GM18498 (cell line): Measurements from ENCODE around the gene PAQR9.

Source experiments
- ATAC-seq: cut with Tn5 transposase; IDR thresholded peaks from one replicate; pipeline ENCODE4 v1.9.1; 2021; ENCODE audit warnings: mild to moderate bottlenecking, moderate library complexity; ENCODE audit not compliant: unreplicated experiment

The PAQR9 gene

DNA sequence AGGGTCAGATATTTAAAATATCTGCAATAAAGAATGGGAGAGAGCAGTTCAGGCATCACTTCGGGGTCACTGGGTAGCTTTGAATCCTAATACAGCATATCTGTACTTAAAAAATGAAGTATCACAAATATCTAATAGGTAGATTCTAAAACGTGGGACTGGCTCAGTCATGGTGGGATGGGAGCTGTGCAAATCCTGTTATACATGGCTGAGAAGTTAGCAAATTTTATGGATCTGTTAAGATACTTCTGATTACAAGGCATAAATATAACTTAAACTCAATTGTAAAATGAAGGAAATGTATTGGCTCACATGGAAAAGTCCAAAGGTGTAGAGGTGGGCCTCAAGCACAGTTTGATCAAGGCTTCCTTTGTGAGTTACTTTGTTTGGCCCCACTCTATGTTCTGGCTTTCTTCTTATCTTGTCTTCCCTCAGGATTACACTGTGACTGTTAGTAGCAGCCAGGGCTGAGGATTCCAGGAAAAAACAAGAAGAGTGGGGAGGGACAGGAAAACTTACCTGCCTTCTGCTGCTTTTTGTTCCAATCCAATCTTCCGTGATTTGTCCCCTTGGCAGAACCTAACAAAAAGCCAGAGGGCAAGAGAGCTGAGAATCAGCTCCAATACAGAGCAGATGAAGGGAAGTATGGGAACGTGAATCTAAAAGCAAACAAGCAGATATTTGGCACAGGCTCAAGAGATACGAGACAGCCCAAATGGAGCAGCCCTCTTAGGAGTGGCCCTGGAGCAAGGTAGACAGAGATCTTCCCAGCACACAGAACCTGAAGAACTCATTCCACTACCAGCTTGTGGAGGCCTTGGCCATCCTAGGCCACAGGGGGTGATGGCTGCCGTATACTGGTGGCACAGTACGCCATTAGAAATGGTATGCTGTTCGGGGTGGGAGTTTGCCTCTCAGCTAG is 10.9 kb downstream of the PAQR9 start:
- ATAC-seq = no peak

DNA sequence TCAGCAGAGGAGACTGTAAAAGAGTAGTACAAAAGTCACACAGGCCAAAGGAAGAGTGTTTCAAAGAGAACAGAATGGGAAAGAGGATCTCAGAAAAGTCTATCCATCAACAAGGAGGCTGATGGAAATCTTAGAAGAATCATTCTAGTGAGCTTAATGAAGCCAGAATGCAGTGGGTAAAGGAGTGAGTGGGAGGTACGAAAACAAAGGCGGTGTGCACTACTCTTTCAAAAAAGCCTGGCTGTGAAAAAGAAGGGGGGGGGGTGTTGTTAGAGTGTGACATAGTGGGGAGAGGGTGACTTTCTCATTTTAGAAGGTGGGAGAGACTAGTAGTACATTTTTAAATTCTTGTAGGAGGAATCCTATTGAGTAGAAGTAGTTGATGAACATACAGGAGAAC is 11.7 kb downstream of the PAQR9 start:
- ATAC-seq = no peak

DNA sequence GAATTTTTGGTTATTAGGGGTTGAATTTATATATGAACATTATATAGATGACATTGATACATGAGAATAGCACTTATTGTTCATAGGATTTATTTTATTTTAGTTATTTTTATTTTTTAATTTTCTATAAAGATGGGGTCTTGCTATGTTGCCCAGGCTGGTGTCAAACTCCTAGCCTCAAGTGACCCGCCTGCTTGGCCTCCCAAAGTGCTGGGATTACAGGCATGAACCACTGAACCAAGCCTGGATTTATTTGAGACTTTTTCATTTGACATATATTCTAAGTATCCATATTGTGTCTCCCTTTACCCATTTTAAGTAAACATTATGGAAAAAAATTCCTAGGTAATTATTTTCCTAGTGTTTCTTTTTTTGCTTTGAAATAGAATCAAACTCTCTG is 12.5 kb downstream of the PAQR9 start:
- ATAC-seq = no peak

DNA sequence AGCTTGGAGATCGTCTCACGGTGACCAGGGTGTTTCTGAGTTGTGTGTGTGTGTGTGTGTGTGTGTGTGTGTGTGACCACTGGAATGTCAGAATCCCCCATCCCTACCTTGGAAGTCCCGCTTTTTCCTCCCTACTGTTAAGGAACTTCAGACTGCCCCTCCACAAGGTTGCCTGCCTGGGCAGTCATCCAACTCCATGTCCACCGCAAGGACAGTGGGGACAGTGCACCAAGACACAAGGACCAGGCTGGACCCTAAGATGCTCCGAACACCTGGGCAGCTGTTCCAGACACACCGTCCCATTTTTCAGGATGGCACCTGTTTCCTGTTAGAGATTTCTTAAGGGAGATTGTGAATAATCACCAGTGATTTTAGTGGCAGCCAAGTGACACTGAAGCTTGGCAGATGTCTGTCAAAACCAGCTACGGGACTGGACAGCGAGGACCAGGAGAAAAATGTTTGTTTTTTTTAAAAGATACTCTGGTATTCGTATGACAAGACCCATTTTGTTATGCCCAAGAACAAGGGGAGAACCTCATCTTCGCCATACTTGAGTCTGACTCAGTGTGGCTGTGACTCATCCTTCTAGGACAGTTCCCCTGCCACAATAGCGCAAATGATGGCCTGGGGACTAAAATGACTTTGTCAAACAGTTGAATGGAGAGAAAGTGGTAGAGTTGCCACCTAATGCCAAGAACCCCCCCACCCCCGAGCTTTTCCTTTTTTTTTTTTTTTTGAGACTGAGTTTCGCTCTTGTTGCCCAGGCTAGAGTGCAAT is 15.5 kb downstream of the PAQR9 start:
- no peak for ATAC-seq

DNA sequence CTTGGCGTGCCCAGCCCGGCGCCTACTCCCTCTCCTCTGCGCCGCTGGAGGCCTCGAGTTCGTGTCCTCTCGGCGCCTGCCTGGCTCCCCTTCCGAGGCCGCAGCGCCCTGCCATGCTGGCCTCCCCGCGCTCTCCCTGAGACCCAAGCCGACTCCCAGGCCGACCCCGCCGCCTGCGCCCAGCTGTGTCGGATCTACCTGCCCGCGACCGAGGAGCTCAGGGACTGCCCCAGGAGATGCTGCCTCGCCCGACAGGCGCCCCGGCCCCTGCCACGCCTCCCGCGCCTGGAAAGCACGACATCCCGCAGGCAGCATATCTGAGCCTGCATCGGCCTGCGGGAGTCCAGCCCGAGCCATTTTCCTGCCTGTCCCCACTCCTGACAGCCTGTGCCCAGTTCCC is 16.1 kb downstream of the PAQR9 start:
- ATAC-seq = no peak

DNA sequence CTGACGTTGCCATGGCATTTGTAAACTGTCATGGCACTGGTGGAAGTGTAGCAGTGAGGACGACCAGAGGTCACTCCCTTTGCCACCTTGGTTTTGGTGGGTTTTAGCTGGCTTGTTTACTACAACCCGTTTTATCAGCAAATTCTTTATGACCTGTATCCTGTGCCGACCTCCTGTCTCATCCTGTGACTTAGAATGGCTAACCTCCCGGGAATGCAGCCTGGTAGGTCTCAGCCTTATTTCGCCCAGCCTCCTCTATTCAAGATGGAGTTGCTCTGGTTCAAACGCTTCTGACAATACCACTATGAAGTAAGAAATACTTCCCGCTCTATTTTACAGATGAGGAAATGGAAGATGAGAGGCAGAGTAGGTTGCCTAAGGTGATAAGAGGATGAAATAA is 16.6 kb downstream of the PAQR9 start:
- ATAC-seq = no peak

DNA sequence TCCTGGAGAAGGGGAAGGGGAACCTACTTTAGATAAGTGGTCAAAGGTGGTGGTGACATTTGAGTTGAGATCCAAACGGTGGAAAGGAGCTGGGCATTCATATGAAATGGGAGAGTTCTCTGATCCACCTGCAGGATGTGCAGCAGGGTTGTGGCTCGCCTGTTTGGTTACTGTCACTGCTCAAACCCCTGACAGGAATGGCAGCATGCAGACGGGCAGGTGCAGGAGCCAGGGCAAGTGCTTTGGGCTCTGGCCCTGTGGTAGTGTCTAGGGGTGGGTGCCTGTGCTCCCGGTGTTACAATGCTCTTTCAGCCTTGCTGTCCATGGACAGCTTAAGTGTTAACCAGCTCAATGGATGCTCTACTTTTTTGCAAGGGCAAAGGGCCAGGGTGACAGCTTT is 18.5 kb downstream of the PAQR9 start:
- peak; percentile 17 for ATAC-seq

DNA sequence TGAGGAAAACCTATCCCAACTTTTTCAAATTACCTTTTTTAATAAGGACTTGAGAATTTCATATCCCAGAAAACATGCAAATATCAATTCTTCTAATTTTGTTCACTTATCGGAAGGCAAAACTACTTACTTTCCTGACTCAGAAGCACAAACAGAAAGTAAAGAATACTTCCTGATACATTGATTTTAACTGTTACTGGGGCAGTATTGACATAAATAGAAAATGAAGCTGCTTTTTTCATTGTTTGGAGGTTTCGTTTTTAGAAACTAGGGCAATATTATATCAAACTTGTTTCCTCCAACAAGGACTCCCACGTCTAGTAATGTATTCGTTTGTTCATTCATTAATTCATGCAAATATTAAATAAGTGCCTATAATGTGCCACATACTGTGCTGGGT is 19.1 kb downstream of the PAQR9 start:
- peak; percentile 80 for ATAC-seq

DNA sequence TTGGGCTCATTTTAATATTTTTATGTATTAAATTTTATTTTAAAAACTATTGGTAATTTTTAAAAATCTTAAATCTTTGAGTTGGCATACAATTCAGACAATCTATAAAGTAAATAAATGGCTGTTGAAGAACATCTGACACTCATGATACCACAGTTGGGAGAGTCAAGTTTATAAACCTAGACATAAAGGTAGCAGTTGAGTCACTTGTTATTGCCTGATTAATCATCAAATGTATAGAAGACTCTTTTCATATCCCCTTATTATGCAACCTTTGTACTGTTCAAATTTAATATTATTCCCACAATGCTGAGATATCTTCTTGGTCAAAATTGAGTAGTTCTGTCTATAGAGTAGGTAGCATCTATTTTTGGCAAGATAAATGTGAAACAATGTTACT is 19.6 kb downstream of the PAQR9 start:
- peak; percentile 25 for ATAC-seq

DNA sequence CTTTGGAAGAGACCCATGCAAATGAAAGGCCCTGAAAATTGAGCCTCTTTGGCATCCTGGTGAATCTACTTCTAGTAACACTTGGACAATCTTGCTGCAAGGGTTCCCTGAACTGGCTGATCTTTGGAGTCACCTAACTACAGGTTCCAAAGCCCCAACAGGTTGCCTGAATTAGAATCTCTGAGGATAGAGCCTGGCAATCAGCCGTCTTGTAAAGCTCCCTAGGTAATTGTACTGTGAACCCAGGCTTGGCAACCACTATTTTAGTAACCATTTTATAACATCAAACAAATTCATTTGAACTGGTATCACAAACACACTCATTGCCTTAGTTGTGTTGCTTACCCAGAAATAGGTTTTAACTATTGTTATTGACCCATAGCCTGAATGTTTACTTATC is 20.1 kb downstream of the PAQR9 start:
- no peak for ATAC-seq

DNA sequence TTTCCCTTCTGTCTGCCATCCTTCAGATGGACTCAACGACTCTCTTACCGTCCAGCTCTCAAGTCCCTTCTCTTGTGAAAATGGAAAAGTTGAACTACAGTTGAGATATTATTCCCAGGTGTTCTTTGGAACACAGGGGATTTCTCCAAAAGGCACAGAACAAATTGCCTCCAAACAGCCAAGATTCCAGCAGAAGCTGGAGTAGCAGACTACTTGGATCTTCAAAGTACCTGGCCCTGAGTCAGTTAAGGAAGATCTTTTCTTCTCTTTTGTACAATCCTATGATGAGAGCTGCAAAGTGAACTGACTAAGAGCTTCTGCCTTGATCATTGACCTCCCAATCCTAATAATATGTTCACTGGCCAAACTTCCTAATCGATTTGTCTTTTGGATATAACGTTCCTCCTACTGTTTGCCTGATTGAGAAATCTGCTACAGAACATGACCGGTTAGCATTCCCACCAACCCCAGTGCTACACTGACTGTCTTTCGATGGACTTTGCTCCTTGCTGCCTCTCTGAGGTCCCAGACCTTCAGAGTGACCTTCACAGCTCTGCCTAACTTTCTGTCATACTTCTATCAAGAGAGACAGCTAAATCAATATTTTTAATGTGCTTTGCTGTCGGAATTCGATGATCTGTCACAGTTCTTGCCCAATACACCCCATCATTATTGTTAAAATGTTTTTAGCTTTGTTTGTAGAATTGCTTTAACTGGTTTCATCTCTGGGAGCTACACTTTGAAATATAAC is 21.9 kb downstream of the PAQR9 start:
- no peak for ATAC-seq

DNA sequence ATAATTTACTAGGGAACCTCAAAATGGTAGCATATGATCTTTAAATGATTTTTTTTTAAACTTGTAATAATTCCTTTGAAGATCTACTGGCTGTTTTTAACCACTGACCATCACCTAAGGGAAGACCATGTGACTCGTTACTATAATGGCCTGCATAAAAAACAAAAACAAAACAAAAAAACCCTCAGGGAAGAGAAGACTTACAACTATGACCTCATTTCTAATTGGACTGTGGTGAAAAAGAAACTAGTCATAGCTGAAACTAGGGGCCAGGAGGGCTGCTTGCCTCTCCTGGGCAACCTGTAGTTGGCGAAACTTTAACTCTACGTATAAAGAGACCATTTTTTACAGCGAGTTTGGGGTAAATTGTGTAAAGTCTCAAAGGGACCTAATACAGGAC is 23.0 kb downstream of the PAQR9 start:
- ATAC-seq = no peak

DNA sequence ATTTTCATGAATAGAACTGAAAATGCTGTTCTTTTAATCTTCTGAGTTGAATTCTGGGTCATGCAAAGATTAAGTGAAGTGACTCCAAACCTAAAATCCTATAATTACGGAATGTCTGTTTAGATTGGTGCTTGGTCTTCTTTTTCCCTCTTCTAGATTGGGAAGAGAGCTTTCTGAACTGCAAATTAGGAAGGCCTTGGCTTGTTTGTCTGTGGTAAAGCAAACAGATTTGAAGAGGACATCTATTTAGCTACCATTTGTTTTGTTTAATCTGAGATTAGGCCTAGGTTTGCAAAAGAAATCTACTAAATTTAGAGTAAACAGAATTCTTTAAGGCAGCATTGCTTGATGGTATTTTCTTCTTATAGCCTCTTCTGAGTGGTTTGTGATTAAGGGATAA is 23.5 kb downstream of the PAQR9 start:
- no peak for ATAC-seq

DNA sequence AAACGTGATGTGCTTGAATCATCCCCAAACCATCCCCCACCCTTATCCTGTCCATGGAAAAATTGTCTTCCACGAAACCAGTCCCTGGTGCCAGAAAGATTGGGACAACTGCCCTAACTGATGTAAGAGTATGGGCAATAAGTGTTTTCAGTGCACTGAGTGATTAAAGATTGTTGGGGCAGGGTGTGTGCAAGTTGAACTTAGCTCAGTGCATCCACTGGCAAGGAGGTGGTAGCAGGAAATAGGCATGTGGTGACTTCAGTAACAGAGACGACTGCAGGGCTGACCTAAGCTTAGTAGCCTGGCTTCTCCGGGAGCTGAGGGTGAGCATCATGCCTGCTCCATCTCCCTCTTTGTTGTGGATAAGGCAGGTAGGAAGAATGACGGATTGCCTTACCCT is 27.5 kb downstream of the PAQR9 start:
- ATAC-seq = no peak

DNA sequence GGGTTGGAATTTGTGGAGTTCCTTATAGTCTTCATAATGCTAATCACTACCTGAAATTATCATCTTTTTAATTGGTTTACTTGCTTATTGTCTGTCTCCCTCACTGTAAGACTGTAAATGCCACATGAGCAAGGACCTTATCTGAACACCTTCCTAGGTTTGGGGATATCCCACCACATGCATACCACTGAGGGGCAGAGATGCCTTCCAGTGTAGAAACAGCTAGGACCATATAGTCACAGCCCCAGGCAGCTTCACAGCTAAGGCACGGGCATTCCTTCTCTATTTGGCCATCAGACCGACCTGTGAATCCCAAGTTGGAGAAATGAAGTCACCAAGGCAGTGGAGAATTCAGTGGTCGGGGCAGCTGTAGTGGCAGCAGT is 28.6 kb downstream of the PAQR9 start:
- no peak for ATAC-seq

DNA sequence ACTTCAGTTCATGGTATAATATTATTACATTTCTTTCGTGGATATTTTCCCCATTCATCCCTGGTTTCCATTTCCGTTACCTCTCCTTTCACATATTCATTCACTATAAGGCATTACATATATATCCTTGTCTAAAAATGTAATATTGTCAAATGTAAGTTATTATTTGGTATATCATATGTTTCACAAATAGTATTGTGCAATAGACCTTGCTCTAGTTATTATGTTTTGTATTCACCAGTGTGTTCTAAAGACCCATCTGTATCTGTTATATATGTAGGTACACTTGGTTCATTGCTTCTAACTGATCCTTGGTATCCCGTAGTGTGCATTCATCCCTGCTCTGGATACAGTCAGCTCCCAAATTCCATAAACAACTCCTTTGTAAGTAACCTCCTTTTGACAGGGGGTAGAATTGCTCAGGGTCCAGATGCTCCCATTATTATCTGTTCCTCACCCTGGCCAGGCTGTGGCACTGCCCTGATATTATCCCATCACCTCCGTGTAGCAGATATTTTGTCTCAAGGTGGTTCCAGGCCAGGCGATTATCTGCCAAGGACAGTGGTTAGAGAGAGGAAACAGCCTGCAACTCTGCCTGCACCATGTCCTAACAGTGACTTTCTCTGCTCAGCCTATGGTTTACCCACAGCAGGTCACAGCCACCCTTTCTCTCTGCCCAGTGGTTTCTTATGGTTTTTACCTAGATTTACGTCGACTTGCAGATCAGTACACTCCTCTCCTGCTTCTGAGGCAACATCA is 29.2 kb downstream of the PAQR9 start:
- no peak for ATAC-seq

DNA sequence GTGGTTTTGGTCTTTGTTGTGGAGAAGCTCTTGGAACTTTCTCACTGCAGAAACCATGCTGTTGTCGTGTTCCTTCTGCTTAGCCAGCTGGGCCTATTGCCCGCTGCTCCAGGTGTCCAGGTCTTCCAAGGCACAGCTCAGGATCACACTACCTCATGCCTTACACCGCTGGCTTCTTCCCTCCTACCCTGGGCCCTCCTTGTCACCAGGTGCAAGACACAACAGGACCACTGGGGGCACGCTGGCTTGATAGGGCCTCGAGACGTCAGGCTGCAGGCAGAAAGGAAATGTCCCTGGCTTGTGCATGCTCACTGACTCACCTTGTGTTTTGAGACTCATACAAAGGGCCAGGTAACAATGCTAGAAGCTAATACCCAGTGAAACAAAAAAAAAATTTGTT is 32.3 kb downstream of the PAQR9 start:
- ATAC-seq = peak; percentile 94

DNA sequence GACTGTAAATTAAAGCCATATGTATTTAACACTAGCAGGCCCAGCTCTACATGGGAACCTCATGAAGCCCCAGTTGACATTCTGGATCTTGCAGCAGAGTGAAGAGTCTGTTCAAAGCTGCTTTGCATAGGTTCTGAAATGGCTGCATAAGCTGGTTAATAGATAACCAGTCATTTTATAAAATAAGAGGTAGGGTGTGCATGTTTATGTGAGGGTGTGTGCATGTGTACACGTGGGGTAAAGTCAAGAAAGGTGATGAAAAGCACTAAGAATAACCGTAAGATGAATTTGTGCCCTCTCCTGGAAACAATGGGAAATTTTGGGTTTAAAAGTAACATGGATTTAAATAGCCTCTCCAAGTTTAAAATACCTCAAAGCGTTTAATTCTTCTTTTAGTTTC is 33.0 kb downstream of the PAQR9 start:
- no peak for ATAC-seq

DNA sequence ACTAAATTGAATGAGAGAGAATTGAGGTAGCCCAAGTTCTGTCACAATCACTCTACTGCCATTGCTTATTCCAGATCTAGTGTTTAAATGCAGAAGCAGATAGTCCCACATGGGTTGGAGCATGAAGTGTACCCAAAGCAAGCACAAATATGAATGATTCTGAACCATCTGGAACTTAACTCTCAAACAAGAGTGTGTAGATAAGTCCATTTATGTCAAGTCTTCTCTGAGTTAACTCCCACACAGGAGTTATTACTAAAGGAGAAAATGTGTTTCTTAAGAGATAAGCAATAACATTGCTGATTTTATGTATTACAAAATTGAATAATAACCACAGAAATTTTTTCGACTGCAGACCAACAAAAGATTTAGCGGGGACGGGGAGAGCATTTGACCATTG is 33.6 kb downstream of the PAQR9 start:
- ATAC-seq = no peak

DNA sequence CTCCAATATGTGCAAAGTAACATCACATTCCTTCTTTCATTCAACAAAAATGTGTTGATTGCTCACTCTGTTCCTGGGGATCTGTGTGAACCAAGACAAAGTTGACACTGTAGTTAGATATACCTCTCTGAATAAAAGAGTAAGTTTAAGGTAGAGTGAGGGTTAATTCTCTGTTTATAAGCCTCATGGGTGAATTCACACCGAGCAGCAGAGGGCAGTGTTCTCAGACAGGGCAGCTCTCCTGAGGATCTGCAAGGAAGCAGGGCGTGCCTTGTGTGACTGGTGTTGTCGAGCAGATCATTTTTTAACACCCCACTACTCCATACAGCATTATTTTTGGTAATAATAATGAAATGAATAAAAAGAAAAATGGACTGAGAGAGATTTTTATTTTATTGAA is 34.4 kb downstream of the PAQR9 start:
- peak; percentile 70 for ATAC-seq
